ENCODE measurements around the gene SNAP25.

Gene SNAP25

DNA sequence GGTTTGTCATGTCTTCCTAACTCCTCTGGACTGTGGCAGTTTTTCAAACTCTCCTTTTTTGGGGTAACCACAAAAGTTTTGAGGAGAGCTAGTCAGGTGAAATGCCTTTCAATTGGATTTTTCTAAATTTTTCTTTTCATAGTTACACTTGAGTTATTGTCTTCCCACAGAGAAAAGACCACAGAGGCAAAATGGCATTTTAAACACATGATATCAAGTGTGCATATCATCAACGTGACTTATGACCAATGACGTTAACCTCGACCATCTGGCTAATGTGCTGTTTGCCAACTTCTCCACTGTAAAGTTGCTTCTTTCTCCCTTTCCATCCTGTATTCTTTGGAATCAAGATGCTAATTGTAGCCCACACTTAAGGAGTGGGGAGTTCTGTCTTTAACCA lies 41.3 kb upstream of the SNAP25 start:
- H3K4me3 ChIP-seq (ENCODE audit: low read depth, low read length): no peak overlapping the region
- TF ChIP-seq, protein P1, sequence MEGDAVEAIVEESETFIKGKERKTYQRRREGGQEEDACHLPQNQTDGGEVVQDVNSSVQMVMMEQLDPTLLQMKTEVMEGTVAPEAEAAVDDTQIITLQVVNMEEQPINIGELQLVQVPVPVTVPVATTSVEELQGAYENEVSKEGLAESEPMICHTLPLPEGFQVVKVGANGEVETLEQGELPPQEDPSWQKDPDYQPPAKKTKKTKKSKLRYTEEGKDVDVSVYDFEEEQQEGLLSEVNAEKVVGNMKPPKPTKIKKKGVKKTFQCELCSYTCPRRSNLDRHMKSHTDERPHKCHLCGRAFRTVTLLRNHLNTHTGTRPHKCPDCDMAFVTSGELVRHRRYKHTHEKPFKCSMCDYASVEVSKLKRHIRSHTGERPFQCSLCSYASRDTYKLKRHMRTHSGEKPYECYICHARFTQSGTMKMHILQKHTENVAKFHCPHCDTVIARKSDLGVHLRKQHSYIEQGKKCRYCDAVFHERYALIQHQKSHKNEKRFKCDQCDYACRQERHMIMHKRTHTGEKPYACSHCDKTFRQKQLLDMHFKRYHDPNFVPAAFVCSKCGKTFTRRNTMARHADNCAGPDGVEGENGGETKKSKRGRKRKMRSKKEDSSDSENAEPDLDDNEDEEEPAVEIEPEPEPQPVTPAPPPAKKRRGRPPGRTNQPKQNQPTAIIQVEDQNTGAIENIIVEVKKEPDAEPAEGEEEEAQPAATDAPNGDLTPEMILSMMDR (IDR thresholded peaks at IDR 0.05; ENCODE audit: low read depth, low read length): no peak

DNA sequence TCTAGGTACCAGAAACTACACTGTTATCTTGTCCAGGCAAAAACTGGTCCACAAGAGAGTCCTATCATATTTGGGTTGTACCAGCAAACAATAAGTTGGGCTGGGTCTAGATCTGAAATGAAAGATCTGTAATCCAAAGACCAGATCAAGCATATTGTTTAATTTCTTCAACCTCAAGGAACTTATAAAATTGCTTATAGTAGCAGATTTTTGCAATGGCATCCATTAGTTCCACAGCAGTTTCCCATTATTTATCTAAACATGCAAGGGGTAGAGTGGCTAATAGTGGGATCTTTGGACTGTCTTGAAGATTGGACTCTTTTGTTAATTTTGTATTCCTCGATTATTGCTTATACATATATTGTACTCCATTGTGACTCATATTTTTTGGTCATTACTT lies 40.5 kb upstream of the SNAP25 start:
- TF ChIP-seq, protein P1 (IDR thresholded peaks at IDR 0.05; ENCODE audit: low read depth, low read length): no peak
- H3K4me3 ChIP-seq (ENCODE audit: low read depth, low read length): no peak overlapping the region

DNA sequence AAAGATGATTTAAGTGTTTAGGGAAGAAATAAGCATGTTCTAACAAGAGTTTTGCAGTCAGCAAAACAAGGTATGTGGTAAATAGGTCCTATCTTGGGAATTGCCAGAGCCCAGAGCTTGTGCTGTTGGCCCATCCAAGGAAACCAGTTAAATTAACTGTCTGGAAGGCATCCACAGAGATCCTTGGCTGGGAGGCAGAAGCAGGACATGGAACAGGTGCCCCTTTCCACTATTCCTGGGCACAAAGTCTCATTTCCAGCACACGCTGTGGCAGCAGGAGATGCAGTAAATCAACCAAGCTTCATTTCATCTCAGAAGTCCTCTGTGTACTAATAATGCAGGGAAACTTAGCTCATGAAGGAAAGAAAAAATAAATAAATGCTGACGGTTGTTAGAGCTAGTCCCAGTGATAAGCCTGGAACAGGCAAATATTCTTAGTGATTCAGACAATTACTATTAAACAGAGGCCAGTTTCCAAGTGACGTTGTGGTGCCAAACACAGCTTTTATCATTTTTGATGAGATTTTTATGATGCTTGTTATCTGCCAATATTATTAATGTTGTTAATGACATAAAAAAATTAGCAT lies 39.8 kb upstream of the SNAP25 start:
- H3K4me3 ChIP-seq (ENCODE audit: low read depth, low read length): no peak overlapping the region
- TF ChIP-seq, protein P1 (IDR thresholded peaks at IDR 0.05; ENCODE audit: low read depth, low read length): no peak

DNA sequence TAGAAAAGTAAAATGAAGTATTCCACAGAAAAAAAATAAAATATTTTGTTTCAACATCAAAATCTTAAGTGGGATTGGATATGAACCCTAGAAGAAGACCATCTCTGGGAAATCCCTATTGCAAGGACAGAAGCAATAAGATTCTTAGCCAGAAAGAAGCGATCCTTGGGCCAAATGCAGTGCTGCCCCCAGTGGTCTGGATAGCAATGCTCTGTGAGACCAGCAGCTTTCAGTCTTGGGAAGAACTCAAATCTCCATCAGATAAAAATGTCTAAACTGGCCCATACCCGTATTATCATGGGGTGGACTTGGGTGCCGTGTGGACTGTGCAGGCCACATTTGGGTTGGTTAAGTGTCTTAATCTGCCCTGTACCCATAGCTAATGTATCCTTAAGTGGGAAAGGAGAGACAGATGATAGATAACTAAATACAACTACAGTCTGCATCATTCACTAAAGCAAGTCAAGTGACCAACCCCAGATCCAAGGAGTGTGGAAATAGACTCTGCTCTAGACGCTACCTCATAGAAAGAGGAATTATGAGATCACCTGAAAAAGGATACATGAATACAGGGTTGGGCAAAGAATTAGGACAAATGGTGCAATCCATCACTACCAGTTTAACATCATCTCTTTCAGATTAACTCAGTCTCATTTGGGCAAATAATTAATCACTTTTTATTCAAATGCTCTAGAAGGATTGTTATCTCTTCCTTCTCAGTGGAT lies 38.9 kb upstream of the SNAP25 start:
- TF ChIP-seq, protein P1 (IDR thresholded peaks at IDR 0.05; ENCODE audit: low read depth, low read length): peak; percentile 27; the same call in 1 of the 2 replicates
- no peak overlapping the region for H3K4me3 ChIP-seq (ENCODE audit: low read depth, low read length)

DNA sequence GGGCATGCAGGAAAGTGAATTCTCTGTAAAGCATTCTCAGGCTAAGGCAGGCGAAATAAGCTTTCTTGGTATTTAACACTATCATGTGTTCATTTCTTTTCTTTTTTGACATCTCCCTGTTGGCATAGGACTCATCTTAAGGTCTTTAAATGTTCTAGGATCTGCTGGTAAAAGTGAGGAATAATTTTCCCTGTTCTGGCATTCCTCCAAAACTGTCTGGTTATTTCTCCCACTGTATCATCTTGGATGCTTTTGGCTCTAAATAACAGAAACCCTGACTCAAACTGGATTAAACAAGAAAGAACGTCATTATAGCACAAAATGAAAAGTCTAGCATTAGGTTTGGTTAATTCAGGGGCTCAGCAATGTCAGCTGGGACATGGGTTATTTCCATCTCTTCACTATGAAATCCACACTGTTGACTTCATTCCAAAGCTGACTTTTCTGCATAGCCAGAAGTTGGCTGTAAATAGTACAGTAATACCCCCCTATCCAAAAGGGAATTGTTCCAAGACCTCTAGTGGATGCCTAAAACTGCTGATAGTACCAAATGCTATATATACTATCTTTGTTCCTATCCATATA lies 37.9 kb upstream of the SNAP25 start:
- TF ChIP-seq, protein P1 (IDR thresholded peaks at IDR 0.05; ENCODE audit: low read depth, low read length): no peak
- no peak overlapping the region for H3K4me3 ChIP-seq (ENCODE audit: low read depth, low read length)

DNA sequence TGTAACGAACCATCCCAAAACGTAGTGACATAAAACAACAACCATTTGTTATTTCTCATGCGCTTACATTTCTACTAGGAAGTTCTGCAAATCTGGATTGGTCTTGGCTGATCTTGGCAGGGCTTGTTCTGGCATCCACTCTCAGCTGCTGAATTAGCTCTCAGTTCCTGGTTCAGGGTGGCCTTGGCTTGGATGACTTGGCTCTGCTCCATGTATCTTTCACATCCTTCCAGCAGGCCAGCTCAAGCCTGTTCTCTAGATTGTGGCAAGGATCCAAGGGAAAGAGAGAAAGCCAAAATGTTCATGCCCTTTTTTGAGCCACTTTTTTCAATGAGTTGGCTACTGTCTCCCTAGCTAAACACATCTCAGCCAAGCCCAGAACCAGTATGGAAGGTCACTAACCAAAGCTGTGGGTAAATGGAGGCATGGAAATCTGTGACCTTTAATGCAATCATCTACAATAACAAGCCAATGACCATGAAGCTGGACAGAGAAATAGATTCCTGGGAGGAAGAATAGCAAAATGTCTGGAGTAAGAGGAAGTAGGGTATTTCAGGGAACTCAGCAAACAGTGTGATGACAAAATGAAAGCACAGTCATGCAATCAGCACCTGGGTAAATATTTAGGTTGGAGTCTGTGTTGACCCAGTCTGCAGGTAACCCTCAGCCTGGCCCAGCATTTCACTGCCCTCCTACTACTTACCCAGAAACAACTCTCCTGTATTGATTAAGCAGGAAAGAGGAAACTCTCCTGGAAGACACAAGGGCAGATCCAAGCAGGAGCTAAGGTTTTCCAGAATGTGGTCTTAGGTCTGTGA lies 32.7 kb upstream of the SNAP25 start:
- no peak overlapping the region for H3K4me3 ChIP-seq (ENCODE audit: low read depth, low read length)
- TF ChIP-seq, protein P1 (IDR thresholded peaks at IDR 0.05; ENCODE audit: low read depth, low read length): no peak

All from WI38 (cell line).